ENCODE results near the gene SIRT2. TPM values are rescaled to one million over a fixed set of nuclear protein-coding genes. Genes with fewer than 3 reads are reported as not detected.
A peak's percentile ranks its signal among the peaks of the same experiment; 100 is the strongest.

SIRT2 gene
- total and polyA plus RNA-seq, 2 donors from 2014 or later, result 36.0 to 56.9 TPM

GRCh38 chr19:38868551-38868950 is 30.9 kb downstream of the SIRT2 start:
- Histone ChIP-seq H3K9ac (ENCODE audit: low read length in 3 of 3) (no peak overlapping the region), H3K9me3 (ENCODE audit: control insufficient read depth in 2 of 3, insufficient read depth in 1 of 3, low read length in 3 of 3) (no peaks in the 10 kb centered on the region), H3K36me3 (ENCODE audit: control insufficient read depth in 2 of 3, insufficient read depth in 3 of 3, low read length in 3 of 3) (no peaks in the 10 kb centered on the region), H3K27ac (ENCODE audit: low read depth in 2 of 2, low read length in 2 of 2) (no peak overlapping the region), H3K4me3 (ENCODE audit: low read length in 3 of 3) (no peak overlapping the region), H3K27me3 (ENCODE audit: control insufficient read depth, insufficient read depth, low read length) (no peaks in the 10 kb centered on the region), H3K4me1 (ENCODE audit: control insufficient read depth in 2 of 3, insufficient read depth in 2 of 3, low read depth in 1 of 3, low read length in 3 of 3) (peaks cover 0 to 14% (median 5%) of the 10 kb centered on the region in 3 donors)
- FAIRE-seq, result no peak
- no peak for TF ChIP-seq CTCF (IDR thresholded peaks at IDR 0.05; ENCODE audit: borderline replicate concordance, extremely low read depth, insufficient read depth)
- intact Hi-C loops (cut with DNase I), result no loop called here
- DNase-seq, result no peak

- Histone ChIP-seq H3K27me3 (ENCODE audit: control insufficient read depth, insufficient read depth, low read length) (no peaks in the 10 kb centered on the region), H3K36me3 (ENCODE audit: control insufficient read depth in 2 of 3, insufficient read depth in 3 of 3, low read length in 3 of 3) (no peaks in the 10 kb centered on the region), H3K4me3 (ENCODE audit: low read length in 3 of 3) (no peak overlapping the region), H3K9ac (ENCODE audit: low read length in 3 of 3) (no peak overlapping the region), H3K27ac (ENCODE audit: low read depth in 2 of 2, low read length in 2 of 2) (no peak overlapping the region), H3K9me3 (ENCODE audit: control insufficient read depth in 2 of 3, insufficient read depth in 1 of 3, low read length in 3 of 3) (no peaks in the 10 kb centered on the region), H3K4me1 (ENCODE audit: control insufficient read depth in 2 of 3, insufficient read depth in 2 of 3, low read depth in 1 of 3, low read length in 3 of 3) (peaks cover 0 to 18% (median 5%) of the 10 kb centered on the region in 3 donors)
- intact Hi-C loops (cut with DNase I), result no loop called here
- no peak for DNase-seq
- TF ChIP-seq CTCF (IDR thresholded peaks at IDR 0.05; ENCODE audit: borderline replicate concordance, extremely low read depth, insufficient read depth), result no peak
- peak; percentile 8 for FAIRE-seq
These were observed 32.1 kb downstream of the SIRT2 start for GRCh38 chr19:38867171-38867780.

GRCh38 chr19:38862321-38863059 is 36.9 kb downstream of the SIRT2 start:
- TF ChIP-seq CTCF (IDR thresholded peaks at IDR 0.05; ENCODE audit: borderline replicate concordance, extremely low read depth, insufficient read depth), result no peak
- FAIRE-seq (no peak), DNase-seq (peak in 4 of 5 donors; percentile 57 to 88 (median 74))
- H3K9me3 ChIP-seq (ENCODE audit: control insufficient read depth in 2 of 3, insufficient read depth in 1 of 3, low read length in 3 of 3), result no peaks in the 10 kb centered on the region
- no peaks in the 10 kb centered on the region for H3K36me3 ChIP-seq (ENCODE audit: control insufficient read depth in 2 of 3, insufficient read depth in 3 of 3, low read length in 3 of 3)
- no peak overlapping the region for H3K4me3 ChIP-seq (ENCODE audit: low read length in 3 of 3)
- H3K4me1 ChIP-seq (ENCODE audit: control insufficient read depth in 2 of 3, insufficient read depth in 2 of 3, low read depth in 1 of 3, low read length in 3 of 3), result peaks cover 0 to 5% (median 0%) of the 10 kb centered on the region in 3 donors
- H3K27ac ChIP-seq (ENCODE audit: low read depth in 2 of 2, low read length in 2 of 2), result no peak overlapping the region
- intact Hi-C loops (cut with DNase I), result no loop called here
- no peaks in the 10 kb centered on the region for H3K27me3 ChIP-seq (ENCODE audit: control insufficient read depth, insufficient read depth, low read length)
- H3K9ac ChIP-seq (ENCODE audit: low read length in 3 of 3), result no peak overlapping the region

All from kidney (tissue), 14 donors.